Measurements from ENCODE around the gene SNRNP48. TPM values are rescaled to one million over a fixed set of nuclear protein-coding genes. Genes with fewer than 3 reads are reported as not detected.

SNRNP48 gene
- total RNA-seq, 4 donors from 2014 or later, result 14.3 to 16.6 (median 15.3) TPM

- H3K4me1 ChIP-seq, result peaks cover 21 to 23% of the 10 kb centered on the region in 2 donors
- H3K9me3 ChIP-seq, result no peaks in the 10 kb centered on the region
- H3K4me3 ChIP-seq, result peak overlapping the region; percentile 77 to 96 (median 86)
- peak overlapping the region in 3 of 4 donors; percentile 65 to 82 (median 77) for H3K27ac ChIP-seq
- TF ChIP-seq POLR2A (IDR thresholded peaks at IDR 0.05), result no peak
- TF ChIP-seq CTCF (IDR thresholded peaks at IDR 0.05 in 4 of 5, conservative IDR thresholded peaks at IDR 0.05 in 1 of 5), result no peak
- in situ Hi-C loops (cut with MboI; ENCODE audit: low sequenced_read_pairs in 4 of 4) (no loop called here), intact Hi-C loops (cut with DNase I; ENCODE audit: low total_unique reads) (no loop called here)
- DNase-seq (no peak), ATAC-seq (no peak)
- no peaks in the 10 kb centered on the region for H3K27me3 ChIP-seq
- H3K36me3 ChIP-seq, result peaks cover 0 to 5% of the 10 kb centered on the region in 2 donors
Observed at GRCh38 chr6:7589221-7589620, 777 bp upstream of the SNRNP48 start.

- Histone ChIP-seq H3K9me3 (no peaks in the 10 kb centered on the region), H3K4me1 (peaks cover 21 to 23% of the 10 kb centered on the region in 2 donors), H3K27me3 (no peaks in the 10 kb centered on the region), H3K4me3 (peak overlapping the region; percentile 77 to 96 (median 86)), H3K36me3 (peaks cover 0 to 22% of the 10 kb centered on the region in 2 donors), H3K27ac (peak overlapping the region; percentile 65 to 82 (median 77))
- peak in 1 of 2 donors; percentile 45 for ATAC-seq
- intact Hi-C loops (cut with DNase I; ENCODE audit: low total_unique reads) (loop anchor here (2.0 to 5.0 kb wide), 2 partner anchors 204 to 278 kb away; partner anchors contain the start of genes CAGE1, RIOK1 and SSR1), in situ Hi-C loops (cut with MboI; ENCODE audit: low sequenced_read_pairs in 4 of 4) (no loop called here)
- TF ChIP-seq CTCF (IDR thresholded peaks at IDR 0.05 in 4 of 5, conservative IDR thresholded peaks at IDR 0.05 in 1 of 5), result no peak
- no peak for TF ChIP-seq POLR2A (IDR thresholded peaks at IDR 0.05)
- peak in 1 of 2 donors; percentile 21 for DNase-seq
Observed at GRCh38 chr6:7590918-7591302, 912 bp downstream of the SNRNP48 start.

GRCh38 chr6:7591770-7592169, 1.8 kb downstream of the SNRNP48 start:
- in situ Hi-C loops (cut with MboI; ENCODE audit: low sequenced_read_pairs in 4 of 4), result no loop called here
- Histone ChIP-seq H3K9me3 (no peaks in the 10 kb centered on the region), H3K27ac (peak overlapping the region in 1 of 4 donors; percentile 77), H3K4me3 (no peak overlapping the region), H3K36me3 (peaks cover 0 to 30% of the 10 kb centered on the region in 2 donors), H3K27me3 (no peaks in the 10 kb centered on the region), H3K4me1 (peaks cover 21 to 23% of the 10 kb centered on the region in 2 donors)
- no peak for TF ChIP-seq CTCF (IDR thresholded peaks at IDR 0.05 in 4 of 5, conservative IDR thresholded peaks at IDR 0.05 in 1 of 5)
- no peak for TF ChIP-seq POLR2A (IDR thresholded peaks at IDR 0.05)
- DNase-seq (no peak), ATAC-seq (no peak)
- intact Hi-C loops (cut with DNase I; ENCODE audit: low total_unique reads), result loop anchor here (2.0 to 5.0 kb wide), 2 partner anchors 204 to 279 kb away; partner anchors contain the start of genes CAGE1, RIOK1 and SSR1

- Histone ChIP-seq H3K27me3 (no peaks in the 10 kb centered on the region), H3K4me3 (no peak overlapping the region), H3K27ac (no peak overlapping the region), H3K4me1 (peaks cover 21 to 23% of the 10 kb centered on the region in 2 donors), H3K36me3 (peaks cover 0 to 43% of the 10 kb centered on the region in 2 donors), H3K9me3 (no peaks in the 10 kb centered on the region)
- TF ChIP-seq CTCF (IDR thresholded peaks at IDR 0.05 in 4 of 5, conservative IDR thresholded peaks at IDR 0.05 in 1 of 5), result no peak
- ATAC-seq, result no peak
- in situ Hi-C loops (cut with MboI; ENCODE audit: low sequenced_read_pairs in 4 of 4), result no loop called here
- intact Hi-C loops (cut with DNase I; ENCODE audit: low total_unique reads), result loop anchor here (5.0 kb wide), 1 partner anchor 206 kb away; the partner anchor contains the start of genes CAGE1 and RIOK1
- no peak for DNase-seq
Observed at GRCh38 chr6:7593229-7593628, 3.2 kb downstream of the SNRNP48 start.

Measured in gastrocnemius medialis (tissue), 4 donors.